Suprapubic skin (tissue), 4 donors: ENCODE measurements around the gene MAP3K13. TPM values are rescaled to one million over a fixed set of nuclear protein-coding genes. Genes with fewer than 3 reads are reported as not detected.

ENCODE experiments used
- DNase-seq, 2 donors: peaks; one replicate each; pipeline ENCODE4 v3.0.0-alpha.2; 2019; ENCODE audit warnings: low spot score in 2 of 2
- H3K27ac ChIP-seq: fragments of 200-600 bp; sonication (generic); one replicate; pipeline ENCODE4 v1.5.1; 2019
- H3K27me3 ChIP-seq: fragments of 200-600 bp; sonication (generic); one replicate; pipeline ENCODE4 v1.5.1; 2019
- H3K36me3 ChIP-seq: fragments of 200-600 bp; sonication (generic); one replicate; pipeline ENCODE4 v1.5.1; 2019
- H3K4me1 ChIP-seq: fragments of 200-600 bp; sonication (generic); one replicate; pipeline ENCODE4 v1.5.1; 2019
- H3K4me3 ChIP-seq: fragments of 200-600 bp; sonication (generic); one replicate; pipeline ENCODE4 v1.5.1; 2019; ENCODE audit warnings: mild to moderate bottlenecking
- H3K9me3 ChIP-seq: fragments of 200-600 bp; sonication (generic); one replicate; pipeline ENCODE4 v1.5.1; 2019
- EP300 ChIP-seq: sonication (generic); formaldehyde crosslinking; IDR thresholded peaks from one replicate; pipeline ENCODE4 v1.6.1; 2017; ENCODE audit warnings: antibody characterized with exemption
- POLR2A ChIP-seq, 2 donors: fragments of 450-650 bp; IDR thresholded peaks; one replicate each; pipeline ENCODE4 v1.6.1; 2017; ENCODE audit warnings: antibody characterized with exemption in 2 of 2, mild to moderate bottlenecking in 2 of 2, moderate library complexity in 2 of 2
- POLR2AphosphoS5 ChIP-seq, 3 donors: sonication (generic); formaldehyde crosslinking; IDR thresholded peaks; one replicate each; pipeline ENCODE4 v1.6.1; 2017; ENCODE audit warnings: antibody characterized with exemption in 3 of 3
- WGBS: methylation state at CpG from one replicate; pipeline ENCODE4 v1.1.5; 2018; 5-methylcytosine and 5-hydroxymethylcytosine counted together
- total RNA-seq, 4 donors: library from RNA; depleted of rRNA; stranded (reverse); fragments of >200 nt; gene quantifications; one replicate each; pipeline ENCODE4 v1.1.0, GENCODE V29; 2016
- TF ChIP-seq, protein P1 (sequence below), 2 donors: fragments of 200-600 bp in 1 of 2; fragments of 450-650 bp in 1 of 2; sonication (generic) in 1 of 2; IDR thresholded peaks; one replicate each; pipeline ENCODE4 v1.5.1; 2016 to 2019; ENCODE audit warnings: antibody characterized with exemption in 2 of 2, mild to moderate bottlenecking in 1 of 2, moderate library complexity in 1 of 2

The MAP3K13 gene
- 10 to 100 TPM; 18.0 to 19.6 (median 18.6) TPM for total RNA-seq

DNA sequence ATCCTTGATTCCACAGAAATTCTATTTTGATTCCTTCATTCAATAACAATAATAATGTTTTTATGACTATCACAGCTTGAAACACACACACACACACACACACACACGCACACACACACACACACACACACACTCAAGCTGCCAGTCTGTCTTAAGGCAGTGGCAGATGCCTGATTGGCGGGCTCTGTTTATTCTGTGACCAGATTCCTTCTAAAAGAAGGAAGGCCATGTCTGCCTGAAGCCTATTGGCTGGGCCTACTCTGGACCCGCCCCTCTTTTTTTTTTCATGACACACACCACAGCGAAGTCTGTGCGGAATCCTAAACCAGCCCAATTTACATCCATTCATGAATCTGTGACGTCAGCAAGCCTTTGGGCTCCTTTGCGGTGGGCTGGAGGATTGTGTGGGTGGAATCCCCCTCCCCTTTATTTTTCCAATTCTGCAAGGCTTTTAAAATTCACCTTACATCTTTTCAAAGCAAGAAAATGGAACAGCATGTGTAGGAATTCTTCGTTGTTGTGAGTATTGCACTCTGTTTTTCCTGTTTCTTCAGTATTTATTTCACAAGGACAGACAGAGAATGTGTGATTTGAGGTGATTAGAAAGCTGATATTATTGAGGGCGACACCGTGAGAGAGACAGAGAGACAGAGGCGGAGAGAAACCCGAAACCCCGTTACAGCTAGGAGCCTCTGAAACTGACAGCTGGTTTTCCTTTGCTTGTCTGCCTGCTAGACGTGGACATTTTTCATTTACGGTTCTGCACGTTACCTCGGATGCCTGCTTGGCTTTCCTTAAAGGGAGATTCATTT lies at the start of gene MAP3K13:
Gene MAP3K13 (plus strand): TSS at position 287 of the 812 bp plus-strand sequence. CDS start 65,446 bp downstream, outside the sequence.
- Histone ChIP-seq H3K4me3 (peak within 1 kb of the TSS; percentile 54), H3K9me3 (no peaks in the 10 kb centered on the region), H3K27me3 (no peaks in the 10 kb centered on the region), H3K36me3 (no peaks in the 10 kb centered on the region), H3K4me1 (peaks cover 15% of the 10 kb centered on the region), H3K27ac (peak within 1 kb of the TSS; percentile 68)
- TF ChIP-seq POLR2A (IDR thresholded peaks at IDR 0.05) (no peak), POLR2AphosphoS5 (IDR thresholded peaks at IDR 0.05) (no peak), EP300 (no peak)
- TF ChIP-seq, protein P1, sequence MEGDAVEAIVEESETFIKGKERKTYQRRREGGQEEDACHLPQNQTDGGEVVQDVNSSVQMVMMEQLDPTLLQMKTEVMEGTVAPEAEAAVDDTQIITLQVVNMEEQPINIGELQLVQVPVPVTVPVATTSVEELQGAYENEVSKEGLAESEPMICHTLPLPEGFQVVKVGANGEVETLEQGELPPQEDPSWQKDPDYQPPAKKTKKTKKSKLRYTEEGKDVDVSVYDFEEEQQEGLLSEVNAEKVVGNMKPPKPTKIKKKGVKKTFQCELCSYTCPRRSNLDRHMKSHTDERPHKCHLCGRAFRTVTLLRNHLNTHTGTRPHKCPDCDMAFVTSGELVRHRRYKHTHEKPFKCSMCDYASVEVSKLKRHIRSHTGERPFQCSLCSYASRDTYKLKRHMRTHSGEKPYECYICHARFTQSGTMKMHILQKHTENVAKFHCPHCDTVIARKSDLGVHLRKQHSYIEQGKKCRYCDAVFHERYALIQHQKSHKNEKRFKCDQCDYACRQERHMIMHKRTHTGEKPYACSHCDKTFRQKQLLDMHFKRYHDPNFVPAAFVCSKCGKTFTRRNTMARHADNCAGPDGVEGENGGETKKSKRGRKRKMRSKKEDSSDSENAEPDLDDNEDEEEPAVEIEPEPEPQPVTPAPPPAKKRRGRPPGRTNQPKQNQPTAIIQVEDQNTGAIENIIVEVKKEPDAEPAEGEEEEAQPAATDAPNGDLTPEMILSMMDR (IDR thresholded peaks at IDR 0.05): no peak
- WGBS: under 1% methylated on average over 17 of the region's 17 CpGs
- DNase-seq: peak; percentile 79 to 86

- no peaks in the 10 kb centered on the region for H3K36me3 ChIP-seq
- H3K4me3 ChIP-seq: no peak overlapping the region
- TF ChIP-seq POLR2AphosphoS5 (IDR thresholded peaks at IDR 0.05) (no peak), EP300 (no peak), POLR2A (IDR thresholded peaks at IDR 0.05) (no peak)
- TF ChIP-seq, protein P1 (IDR thresholded peaks at IDR 0.05): no peak
- H3K27me3 ChIP-seq: no peaks in the 10 kb centered on the region
- H3K4me1 ChIP-seq: no peaks in the 10 kb centered on the region
- 90% methylated on average over 3 of the region's 3 CpGs for WGBS
- no peak for DNase-seq
- no peak overlapping the region for H3K27ac ChIP-seq
- H3K9me3 ChIP-seq: peaks cover 3% of the 10 kb centered on the region
These were observed 49.2 kb upstream of the MAP3K13 start for GRCh38 chr3:185313693-185314246.

GRCh38 chr3:185316740-185317412 lies 46.1 kb upstream of the MAP3K13 start:
- H3K9me3 ChIP-seq: no peaks in the 10 kb centered on the region
- no peak overlapping the region for H3K27ac ChIP-seq
- H3K4me3 ChIP-seq: no peak overlapping the region
- 46% methylated on average over 6 of the region's 6 CpGs for WGBS
- no peaks in the 10 kb centered on the region for H3K27me3 ChIP-seq
- TF ChIP-seq EP300 (no peak), POLR2AphosphoS5 (IDR thresholded peaks at IDR 0.05) (no peak), POLR2A (IDR thresholded peaks at IDR 0.05) (no peak)
- TF ChIP-seq, protein P1 (IDR thresholded peaks at IDR 0.05): no peak
- no peaks in the 10 kb centered on the region for H3K4me1 ChIP-seq
- H3K36me3 ChIP-seq: no peaks in the 10 kb centered on the region
- no peak for DNase-seq

DNA sequence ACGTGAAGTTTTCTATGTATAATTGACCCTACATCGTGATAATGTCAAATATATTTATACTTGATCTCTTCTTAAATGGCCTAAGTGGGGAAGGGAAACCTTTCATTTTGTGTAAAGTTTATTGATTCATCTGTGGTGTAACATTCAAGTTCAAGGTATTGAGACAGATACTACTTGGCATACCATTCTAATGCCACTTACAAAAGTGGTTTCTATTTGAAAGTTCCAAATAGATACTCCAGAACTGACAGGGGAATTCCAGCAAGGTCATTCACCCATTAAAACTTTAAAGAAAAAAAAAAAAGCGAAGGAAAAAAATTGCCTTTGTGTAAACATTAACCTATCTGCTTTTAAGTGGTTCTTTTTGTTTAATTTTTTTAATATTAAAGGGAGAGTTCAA lies 45.3 kb upstream of the MAP3K13 start:
- no peaks in the 10 kb centered on the region for H3K27me3 ChIP-seq
- TF ChIP-seq, protein P1 (IDR thresholded peaks at IDR 0.05): no peak
- TF ChIP-seq POLR2AphosphoS5 (IDR thresholded peaks at IDR 0.05) (no peak), POLR2A (IDR thresholded peaks at IDR 0.05) (no peak), EP300 (no peak)
- no peak for DNase-seq
- H3K9me3 ChIP-seq: no peaks in the 10 kb centered on the region
- no peak overlapping the region for H3K4me3 ChIP-seq
- H3K36me3 ChIP-seq: no peaks in the 10 kb centered on the region
- H3K4me1 ChIP-seq: no peaks in the 10 kb centered on the region
- no peak overlapping the region for H3K27ac ChIP-seq
- 51% methylated on average over 3 of the region's 3 CpGs for WGBS

DNA sequence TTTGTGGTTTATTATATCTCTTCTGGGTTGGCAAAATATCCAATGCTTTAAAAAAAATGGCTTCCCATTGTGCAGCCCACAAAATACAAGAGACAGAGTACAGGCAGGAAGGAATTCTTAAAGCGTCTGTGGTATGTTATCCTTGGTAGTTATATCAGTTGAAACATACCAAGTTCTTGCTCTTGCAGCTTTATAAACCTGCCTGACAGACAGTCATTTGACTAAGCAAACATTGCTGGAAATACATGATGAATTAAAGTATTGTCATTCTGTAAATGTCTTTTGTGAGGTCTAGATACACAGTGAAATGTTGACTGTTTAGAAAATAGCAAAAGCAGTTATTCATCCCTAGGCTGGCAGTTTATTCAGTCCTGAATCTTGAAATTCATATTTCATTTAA lies 44.8 kb upstream of the MAP3K13 start:
- H3K27me3 ChIP-seq: no peaks in the 10 kb centered on the region
- no peak overlapping the region for H3K27ac ChIP-seq
- H3K36me3 ChIP-seq: no peaks in the 10 kb centered on the region
- no peak for DNase-seq
- no peak overlapping the region for H3K4me3 ChIP-seq
- H3K4me1 ChIP-seq: no peaks in the 10 kb centered on the region
- TF ChIP-seq EP300 (no peak), POLR2A (IDR thresholded peaks at IDR 0.05) (no peak), POLR2AphosphoS5 (IDR thresholded peaks at IDR 0.05) (no peak)
- TF ChIP-seq, protein P1 (IDR thresholded peaks at IDR 0.05): no peak
- 34% methylated on average over 1 of the region's 1 CpG for WGBS
- H3K9me3 ChIP-seq: no peaks in the 10 kb centered on the region
